Measurements from ENCODE around the gene OCIAD1.

GRCh38 chr4:48801016-48801715, 29.7 kb upstream of the OCIAD1 start:
- TF ChIP-seq POLR2A (IDR thresholded peaks at IDR 0.05) (no peak), CTCF (IDR thresholded peaks at IDR 0.05) (no peak), POLR2AphosphoS5 (IDR thresholded peaks at IDR 0.05) (no peak)
